NCI-H1436 treated with DMSO at 0.1 percent for 48 hours (cell line): ENCODE results near the gene AARSD1.
A peak's percentile ranks its signal among the peaks of the same experiment; 100 is the strongest.
"Not testable (repeated sequence)": the region's sequence is repeated elsewhere in the genome, so short reads cannot be mapped to it uniquely, and the experiment has no call there.

Experiments
- DNase-seq: peaks from one replicate; lab custom pipeline; 2025; lab: John Stamatoyannopoulos, UW

Gene AARSD1

GRCh38 chr17:42964161-42964932, at the start of gene AARSD1:
Gene AARSD1 (minus strand): TSS chr17:42964454. CDS start chr17:42964440, 14 bp downstream.
- peak; percentile 80 for DNase-seq

DNA sequence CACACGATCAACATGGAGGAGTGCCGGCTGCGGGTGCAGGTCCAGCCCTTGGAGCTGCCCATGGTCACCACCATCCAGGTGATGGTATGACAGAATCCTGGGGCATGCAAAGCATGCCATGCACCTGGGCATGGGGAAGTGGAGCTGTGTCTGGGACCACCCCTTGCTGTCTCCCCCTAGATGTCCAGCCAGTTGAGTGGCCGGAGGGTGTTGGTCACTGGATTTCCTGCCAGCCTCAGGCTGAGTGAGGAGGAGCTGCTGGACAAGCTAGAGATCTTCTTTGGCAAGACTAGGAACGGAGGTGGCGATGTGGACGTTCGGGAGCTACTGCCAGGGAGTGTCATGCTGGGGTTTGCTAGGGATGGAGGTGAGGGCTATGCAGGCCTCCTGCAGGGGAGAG, 49.0 kb upstream of the AARSD1 start:
- no peak for DNase-seq

GRCh38 chr17:43011728-43012472, 47.6 kb upstream of the AARSD1 start:
- no peak for DNase-seq

GRCh38 chr17:43010667-43011308, 46.5 kb upstream of the AARSD1 start:
- DNase-seq: no peak

GRCh38 chr17:43006639-43007551, 42.6 kb upstream of the AARSD1 start, which contains the start of gene IFI35:
Gene IFI35 (plus strand): TSS chr17:43006784. CDS start chr17:43006948, 164 bp downstream.
- no peak for DNase-seq

DNA sequence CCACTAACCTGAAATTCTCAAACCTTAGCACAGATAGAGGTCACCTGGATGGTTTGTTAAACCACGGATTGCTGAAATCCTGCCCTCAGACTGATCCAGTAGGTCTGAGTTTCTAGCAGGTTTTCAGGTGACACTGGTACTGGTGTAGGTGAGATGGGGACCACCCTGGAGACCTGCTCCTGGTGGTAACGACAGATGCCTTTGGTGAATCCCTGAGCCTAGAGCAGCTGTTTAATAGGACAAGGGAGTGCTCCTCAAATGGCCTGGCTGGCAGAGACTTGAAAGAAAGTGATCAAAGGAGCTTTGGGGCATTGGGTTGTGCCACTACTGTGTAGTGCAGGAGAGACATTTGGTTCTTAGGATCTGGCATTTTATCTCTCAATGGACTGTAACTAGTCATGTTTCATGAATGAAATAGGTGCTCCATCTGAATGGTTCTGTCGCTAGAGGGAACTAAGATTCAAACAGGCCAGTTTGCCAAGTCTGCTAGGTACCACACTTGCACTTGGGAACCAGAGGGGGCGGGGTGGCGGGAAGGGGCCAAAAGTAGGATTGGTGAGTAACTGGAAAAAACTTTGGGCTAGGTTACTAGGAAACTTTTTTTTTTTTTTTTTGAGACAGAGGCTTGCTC, 39.4 kb upstream of the AARSD1 start:
- no peak for DNase-seq

- not testable (repeated sequence) for DNase-seq
Observed at GRCh38 chr17:43000894-43001293, 36.6 kb upstream of the AARSD1 start.

DNA sequence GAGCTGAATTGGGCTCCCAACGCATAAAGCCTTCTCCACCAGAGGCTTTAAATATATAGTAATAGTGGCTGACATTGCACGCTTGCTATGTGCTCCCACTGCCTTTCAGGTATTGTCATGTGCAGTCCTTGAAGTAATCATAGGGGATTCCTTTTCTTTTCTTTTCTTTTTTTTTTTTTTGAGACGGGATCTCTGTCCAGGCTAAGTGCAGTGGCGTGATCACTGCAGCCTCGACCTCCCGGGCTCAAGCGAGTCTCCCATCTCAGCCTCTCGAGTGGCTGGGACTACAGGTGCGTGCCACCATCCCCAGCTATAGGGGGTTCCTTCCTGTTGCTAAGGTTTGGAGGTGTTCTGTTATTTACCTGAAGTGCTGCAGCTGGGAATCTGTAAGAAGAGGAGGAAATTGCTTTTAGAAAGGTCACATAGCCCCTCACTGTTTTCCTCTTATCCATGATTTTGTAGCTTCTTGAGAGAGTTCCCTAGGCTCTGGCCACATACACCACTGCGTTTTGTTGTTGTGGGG, 34.8 kb upstream of the AARSD1 start:
- DNase-seq: no peak

- DNase-seq: peak; percentile 100
Observed at GRCh38 chr17:42997984-42998938, 34.0 kb upstream of the AARSD1 start, which contains the start of gene RPL27. Gene RPL27 (plus strand): TSS chr17:42998419. CDS start chr17:42998751, 332 bp downstream.

DNA sequence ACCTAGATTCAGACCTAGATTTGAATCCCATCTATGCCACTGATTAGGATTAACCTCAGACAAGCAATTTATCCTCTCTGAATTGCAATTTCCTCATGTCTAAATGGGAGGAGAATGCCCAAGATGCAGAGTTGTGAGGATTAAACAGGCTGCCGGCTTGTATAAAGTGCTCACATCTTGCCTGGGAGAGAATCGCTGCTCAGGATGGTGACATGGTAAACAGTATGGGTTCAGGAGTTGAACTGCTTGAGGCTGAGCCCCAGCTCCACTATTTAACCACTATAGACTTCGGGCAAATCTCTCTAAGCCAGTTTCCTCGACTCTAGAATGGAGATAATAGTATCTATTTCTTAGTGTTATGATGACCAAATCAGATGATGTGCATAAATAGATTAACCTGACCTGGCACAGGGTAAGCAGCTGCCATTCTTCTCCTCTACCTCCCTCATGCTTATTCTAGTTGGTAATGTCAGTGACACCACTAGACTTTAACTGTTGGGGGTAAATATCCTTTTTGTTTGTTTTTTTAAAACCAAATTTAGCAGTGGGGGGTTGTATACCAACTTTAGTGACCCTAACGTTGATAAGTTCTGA, 33.2 kb upstream of the AARSD1 start:
- DNase-seq: no peak

DNA sequence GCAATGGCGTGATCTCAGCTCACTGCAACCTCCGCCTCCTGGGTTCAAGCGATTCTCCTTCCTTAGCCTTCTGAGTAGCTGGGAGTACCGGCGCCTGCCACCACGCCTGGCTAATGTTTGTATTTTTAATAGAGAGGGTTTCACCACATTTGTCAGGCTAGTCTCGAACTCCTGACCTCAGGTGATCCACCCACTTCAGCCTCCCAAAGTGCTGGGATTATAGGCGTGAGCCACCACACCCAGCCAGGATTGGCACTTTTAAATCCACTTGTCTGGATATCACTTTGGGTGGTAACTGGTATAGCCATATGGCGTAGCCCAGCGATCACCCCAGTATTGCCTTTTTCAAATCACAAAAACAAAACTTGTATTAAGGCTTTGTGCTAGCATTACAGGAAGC, 29.7 kb upstream of the AARSD1 start:
- DNase-seq: not testable (repeated sequence)

DNA sequence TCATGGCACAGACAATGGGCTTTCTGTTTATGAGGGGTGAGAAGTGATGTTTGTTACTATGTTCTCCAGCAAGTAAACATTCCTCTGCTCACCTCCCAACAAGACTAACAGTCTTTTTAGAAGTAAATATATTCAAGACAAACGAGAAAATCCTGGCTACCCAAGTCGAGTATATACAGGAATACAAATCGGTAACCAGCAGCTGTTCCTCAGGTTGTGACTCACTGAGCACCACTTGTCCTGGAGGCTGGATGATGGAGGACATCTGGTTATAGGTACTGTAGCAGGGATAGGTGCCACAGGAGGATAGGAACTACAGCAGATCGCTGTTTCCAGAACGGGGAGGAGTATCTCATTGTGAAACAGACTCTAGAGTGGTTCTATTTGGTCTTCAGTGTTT, 28.6 kb upstream of the AARSD1 start:
- DNase-seq: no peak

- DNase-seq: no peak
Observed at GRCh38 chr17:42991471-42991870, 27.2 kb upstream of the AARSD1 start.

GRCh38 chr17:42989726-42990652, 25.7 kb upstream of the AARSD1 start:
- DNase-seq: no peak

DNA sequence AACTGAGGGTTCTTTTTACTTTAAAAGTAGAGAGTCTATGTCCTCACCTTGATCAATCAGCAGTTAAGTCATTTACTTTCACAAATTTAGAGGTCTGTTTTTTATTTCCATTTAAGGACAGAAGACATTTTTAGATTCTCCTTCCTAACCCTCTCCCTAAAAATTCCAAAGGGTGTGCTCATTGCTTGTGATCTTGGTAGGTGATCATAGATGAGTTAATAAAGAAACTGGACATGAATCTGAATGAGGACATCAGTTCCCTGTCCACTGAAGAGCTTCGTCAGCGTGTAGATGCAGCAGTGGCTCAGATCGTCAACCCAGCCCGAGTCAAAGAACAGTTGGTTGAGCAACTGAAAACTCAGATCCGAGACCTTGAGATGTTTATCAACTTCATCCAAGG, 24.9 kb upstream of the AARSD1 start:
- no peak for DNase-seq

DNA sequence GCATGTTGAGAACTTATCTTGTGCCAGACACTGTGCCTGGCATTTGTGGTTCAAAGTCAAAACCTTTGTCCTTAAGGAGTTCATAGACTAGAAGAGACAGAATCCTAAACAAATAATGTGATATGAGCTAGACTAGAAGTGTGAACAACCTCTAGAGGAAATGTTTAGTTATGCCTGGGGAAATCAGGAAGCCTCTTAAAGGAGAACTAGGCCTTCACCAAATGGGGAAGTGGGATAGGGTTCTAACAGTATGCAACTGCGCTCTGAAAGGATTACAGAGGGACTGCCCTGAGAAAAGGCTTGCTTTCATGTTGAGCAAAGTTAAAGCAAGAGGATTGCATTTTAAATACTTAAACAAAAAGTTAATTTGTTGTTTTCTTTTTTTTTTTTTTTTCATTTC, 21.0 kb upstream of the AARSD1 start:
- no peak for DNase-seq

- no peak for DNase-seq
Observed at GRCh38 chr17:42982266-42982665, 18.0 kb upstream of the AARSD1 start.

GRCh38 chr17:42980766-42981397, 16.6 kb upstream of the AARSD1 start:
- DNase-seq: no peak
